HG03280 (cell line): Measurements from ENCODE around the gene PLA2G4E.

Source experiments
- ATAC-seq: cut with Tn5 transposase; IDR thresholded peaks from one replicate; pipeline ENCODE4 v1.9.1; 2021; ENCODE audit warnings: mild to moderate bottlenecking, moderate library complexity; ENCODE audit not compliant: unreplicated experiment

The PLA2G4E gene

GRCh38 chr15:41939986-41940385, 80.9 kb downstream of the PLA2G4E start:
- no peak for ATAC-seq

- ATAC-seq = no peak
Measured at GRCh38 chr15:41937568-41937923, 83.3 kb downstream of the PLA2G4E start.

- ATAC-seq = no peak
Measured at GRCh38 chr15:41936649-41937567, 83.9 kb downstream of the PLA2G4E start.

- no peak for ATAC-seq
Measured at GRCh38 chr15:41936155-41936554, 84.7 kb downstream of the PLA2G4E start.

GRCh38 chr15:41935566-41936020, 85.2 kb downstream of the PLA2G4E start:
- ATAC-seq = no peak

- ATAC-seq = no peak
Measured at GRCh38 chr15:41934843-41935242, 86.0 kb downstream of the PLA2G4E start.

- ATAC-seq = no peak
Measured at GRCh38 chr15:41933771-41934170, 87.1 kb downstream of the PLA2G4E start.

GRCh38 chr15:41933326-41933725, 87.5 kb downstream of the PLA2G4E start:
- ATAC-seq = no peak

- no peak for ATAC-seq
Measured at GRCh38 chr15:41932511-41933289, 88.1 kb downstream of the PLA2G4E start.

GRCh38 chr15:41932101-41932500, 88.7 kb downstream of the PLA2G4E start:
- no peak for ATAC-seq
